HPDE6-E6E7 (cell line): ENCODE data around the gene CCDC102B.
"Not testable (repeated sequence)": the region's sequence is repeated elsewhere in the genome, so short reads cannot be mapped to it uniquely, and the experiment has no call there.

ENCODE experiments used
- DNase-seq: peaks from one replicate; pipeline ENCODE4 v3.0.0; 2011; ENCODE audit warnings: missing footprints; ENCODE audit errors: extremely low spot score

Gene CCDC102B

DNA sequence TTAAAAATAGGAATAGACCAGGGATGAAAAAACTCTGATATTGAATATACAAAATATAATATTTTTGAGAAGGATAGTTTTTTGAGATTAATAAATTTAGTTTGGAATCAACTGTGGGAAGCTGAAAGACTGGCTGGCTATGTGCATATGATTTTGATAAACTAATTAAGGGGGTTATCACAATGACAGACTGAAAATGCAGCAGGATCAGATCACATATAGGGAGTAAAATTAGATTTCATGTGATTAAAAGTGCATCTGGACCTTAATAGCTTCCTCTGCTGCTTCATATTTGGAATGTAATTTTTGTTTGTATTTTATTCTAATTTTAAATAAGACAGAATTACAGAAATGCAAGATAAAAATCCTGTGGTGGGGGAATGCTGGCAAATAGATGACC, 111.7 kb downstream of the CCDC102B start:
- DNase-seq, result no peak

DNA sequence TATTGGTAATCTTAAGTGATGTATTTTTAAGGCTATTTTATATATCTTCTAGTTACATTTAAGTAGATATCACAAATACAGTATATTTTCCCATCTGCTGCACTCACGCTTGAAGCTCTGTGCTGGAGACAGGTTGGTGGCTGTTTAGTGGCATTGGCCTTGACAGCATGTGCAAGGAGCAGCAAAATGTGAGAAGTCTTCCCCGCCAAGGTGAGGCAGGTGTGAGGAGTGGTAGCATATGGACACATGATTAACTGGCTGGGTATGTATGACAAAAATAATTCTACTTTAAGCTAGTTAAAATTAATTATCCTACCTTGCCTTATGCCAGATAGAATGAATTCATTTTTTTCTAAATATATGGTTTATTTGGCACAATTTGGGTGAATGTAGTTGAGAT, 117.2 kb downstream of the CCDC102B start:
- DNase-seq, result no peak

- peak; percentile 71 for DNase-seq
These were observed 118.9 kb downstream of the CCDC102B start for GRCh38 chr18:68916734-68917133.

DNA sequence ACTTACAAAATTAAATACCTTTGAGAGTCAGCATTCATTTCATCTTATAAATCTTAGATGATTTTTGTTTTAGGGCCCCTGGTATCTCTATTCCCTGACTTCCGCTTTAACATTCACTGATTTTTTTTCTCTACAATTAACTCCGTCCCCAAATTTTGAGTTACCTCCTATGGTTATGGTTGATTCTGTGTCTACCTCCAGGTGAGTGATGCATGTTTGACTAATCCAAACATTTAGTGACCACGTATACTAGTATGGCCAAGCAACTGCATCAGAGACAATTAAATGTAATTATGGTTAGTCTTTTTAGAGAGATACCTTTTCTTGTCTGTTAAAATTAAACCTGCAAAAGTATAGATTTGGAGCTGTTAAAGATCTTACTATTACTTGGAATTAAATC, 120.3 kb downstream of the CCDC102B start:
- no peak for DNase-seq

- no peak for DNase-seq
These were observed 122.0 kb downstream of the CCDC102B start for GRCh38 chr18:68919900-68920299.

- DNase-seq, result peak; percentile 7
These were observed 124.5 kb downstream of the CCDC102B start for GRCh38 chr18:68922392-68922791.

- DNase-seq, result peak; percentile 4
These were observed 127.4 kb downstream of the CCDC102B start for GRCh38 chr18:68925268-68925667.

DNA sequence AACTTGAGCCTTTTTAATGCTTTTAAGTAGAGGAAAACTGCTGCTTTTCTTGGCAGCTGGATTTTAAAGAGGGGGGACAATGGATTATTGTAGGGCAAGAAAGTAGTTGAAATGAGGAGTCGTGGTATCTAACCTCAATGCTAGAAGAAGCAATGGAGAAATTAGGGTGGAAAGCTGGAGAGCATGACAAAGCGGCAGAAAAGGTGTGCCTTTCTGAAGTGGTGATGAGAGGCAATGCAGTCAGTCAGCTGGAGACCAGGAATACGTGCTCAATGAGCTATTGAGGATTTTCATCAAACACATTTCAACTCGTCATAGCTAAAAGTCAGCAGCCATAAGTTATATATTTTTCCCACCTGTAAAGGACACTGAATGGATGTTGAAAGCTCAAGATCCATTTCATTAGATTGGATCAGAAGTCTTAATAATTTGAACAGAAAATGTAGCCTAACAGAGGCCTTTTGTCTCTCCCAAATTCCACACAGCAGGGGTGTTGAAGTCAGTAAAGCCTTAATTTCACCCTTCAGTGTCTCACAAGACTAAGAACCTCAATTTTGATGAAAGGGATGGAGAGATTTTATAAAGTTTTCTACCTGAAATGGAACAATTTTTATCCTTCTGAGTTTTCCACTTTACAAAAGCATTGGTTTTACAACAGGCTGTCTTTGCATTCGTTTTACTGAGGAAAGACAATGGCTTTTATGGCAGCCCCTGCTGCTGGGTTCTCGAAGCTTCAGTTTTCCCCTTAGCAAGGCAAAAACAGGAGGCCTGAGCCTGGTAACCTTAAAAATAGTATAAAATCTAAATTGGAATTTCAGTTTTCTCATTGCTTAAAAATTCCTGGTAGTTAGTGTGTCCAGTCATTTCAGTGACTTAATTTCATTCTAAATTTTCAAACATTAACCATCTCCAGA, 131.1 kb downstream of the CCDC102B start:
- DNase-seq, result no peak

DNA sequence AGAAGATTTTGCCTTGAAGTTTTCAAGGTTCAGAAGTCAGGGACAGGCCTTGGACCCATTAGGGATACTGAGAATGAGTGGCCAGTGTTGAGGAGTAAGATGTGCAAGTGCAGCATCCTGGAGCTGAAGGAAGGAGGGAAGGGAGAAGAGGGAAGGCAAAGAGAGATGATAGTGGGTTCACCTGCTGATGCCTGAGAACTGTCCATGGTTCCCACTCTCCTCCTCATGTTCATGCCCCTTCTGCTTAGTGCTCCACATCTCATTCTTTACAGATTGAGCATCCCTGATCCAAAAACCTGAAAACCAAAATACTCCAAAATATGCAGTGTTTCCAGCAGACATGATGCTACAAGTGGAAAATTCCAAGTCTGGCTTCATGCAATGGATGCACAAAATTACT, 137.8 kb downstream of the CCDC102B start:
- DNase-seq, result no peak

GRCh38 chr18:68937029-68937599, 139.2 kb downstream of the CCDC102B start:
- no peak for DNase-seq

DNA sequence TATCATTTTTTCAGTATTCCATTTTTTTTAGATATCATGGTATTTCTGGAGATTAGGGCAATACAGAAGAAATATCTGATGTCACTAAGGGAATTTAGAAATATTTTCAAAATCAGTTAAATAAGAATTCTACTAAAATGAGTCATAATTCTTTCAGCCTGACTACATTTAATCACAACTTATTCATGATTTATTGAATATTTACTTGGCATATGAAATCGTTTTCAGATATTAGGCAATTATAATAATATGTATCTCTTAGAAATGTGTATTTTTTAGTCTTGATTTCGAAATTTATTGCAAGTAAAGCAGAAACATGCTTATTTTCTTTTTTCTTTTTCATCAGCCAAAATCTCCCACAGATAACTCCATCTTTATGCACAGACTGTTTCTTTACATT, 142.2 kb downstream of the CCDC102B start:
- no peak for DNase-seq

DNA sequence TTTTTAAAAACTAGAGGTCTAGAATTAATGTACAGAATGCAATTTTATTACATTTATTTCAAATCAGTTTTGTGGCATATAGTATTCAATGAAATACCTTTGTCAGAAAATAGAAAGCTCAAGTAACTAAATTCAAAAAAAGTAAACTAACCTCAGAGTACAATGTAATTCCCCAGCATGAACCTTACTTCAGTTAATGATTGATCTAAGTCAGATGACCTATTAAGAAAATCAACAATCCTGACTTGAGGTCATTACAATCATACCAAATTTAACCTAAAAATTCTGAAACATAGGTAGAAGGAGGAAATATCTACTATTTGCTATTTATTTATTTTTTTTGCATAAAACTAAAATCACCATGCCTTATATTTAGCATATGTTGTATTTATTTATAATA, 142.9 kb downstream of the CCDC102B start:
- no peak for DNase-seq

DNA sequence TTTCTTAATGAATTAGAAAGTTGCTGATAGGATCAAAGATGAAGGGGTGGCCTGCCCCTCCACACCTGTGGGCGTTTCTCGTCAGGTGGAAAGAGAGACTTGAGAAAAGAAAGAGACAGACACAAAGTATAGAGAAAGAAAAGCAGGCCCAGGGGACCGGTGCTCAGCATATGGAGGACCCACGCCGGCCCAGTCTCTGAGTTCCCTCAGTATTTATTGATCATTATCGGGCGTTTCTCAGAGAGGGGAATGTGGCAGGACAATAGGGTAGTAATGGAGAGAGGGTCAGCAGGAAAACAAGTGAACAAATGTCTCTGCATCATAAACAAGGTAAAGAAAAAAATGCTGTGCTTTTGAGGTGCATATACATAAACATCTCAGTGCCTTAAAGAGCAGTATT, 144.3 kb downstream of the CCDC102B start:
- DNase-seq, result no peak

GRCh38 chr18:68943861-68944260, 146.0 kb downstream of the CCDC102B start:
- DNase-seq, result not testable (repeated sequence)

DNA sequence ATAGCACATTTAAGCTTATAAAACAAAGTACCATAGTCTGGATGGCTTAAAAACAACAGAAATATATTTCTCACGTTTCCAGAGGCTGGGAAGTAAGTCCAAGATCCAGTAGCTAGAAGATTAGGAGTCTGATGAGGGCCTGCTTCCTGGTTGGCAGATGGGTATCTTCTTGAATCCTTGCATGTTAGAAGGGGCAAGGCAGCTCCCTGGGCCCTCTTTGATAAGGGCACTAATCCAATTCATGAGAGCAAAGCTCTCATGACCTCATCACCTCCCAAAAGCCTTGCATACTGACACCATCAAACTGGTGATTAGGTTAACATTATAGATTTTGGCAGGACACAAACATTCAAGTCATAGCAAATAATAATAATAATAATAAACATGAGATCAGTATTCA, 146.4 kb downstream of the CCDC102B start:
- DNase-seq, result no peak

DNA sequence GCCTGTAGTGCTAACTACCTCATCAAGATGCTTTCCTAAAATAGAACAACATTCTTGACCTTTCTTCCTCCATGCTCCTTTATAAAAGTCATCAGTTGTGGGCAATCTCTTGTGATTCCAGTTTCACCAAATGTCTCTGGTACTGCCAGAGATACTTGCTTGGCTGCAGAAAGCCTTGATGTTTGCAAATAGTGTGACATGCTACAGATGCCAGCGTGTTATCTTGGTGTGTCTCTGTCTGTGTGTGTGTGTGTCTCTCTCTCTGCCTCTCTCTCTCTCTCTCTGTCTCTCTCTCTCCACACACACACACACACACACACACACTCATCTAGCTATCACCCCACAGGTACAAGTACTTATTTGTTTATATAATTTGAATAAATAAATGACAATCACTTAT, 146.9 kb downstream of the CCDC102B start:
- no peak for DNase-seq

- DNase-seq, result no peak
These were observed 150.7 kb downstream of the CCDC102B start for GRCh38 chr18:68948622-68949021.

DNA sequence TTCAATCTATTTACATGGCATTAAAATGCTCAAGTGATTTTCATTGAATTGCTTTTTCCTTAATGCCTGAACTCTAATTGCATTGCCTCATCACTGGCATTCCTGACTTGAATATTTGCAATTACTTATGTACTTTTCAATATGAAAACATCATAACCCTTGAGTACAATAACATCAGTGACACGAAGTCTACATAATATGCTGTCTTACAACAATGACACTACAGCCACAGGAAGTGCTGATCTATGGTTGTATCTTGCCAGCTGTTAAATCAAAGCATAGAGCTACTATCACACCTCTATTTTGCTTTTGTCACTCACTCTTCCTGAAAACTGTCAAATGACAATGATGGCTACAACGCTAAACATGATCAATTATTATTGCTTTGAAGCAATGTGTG, 156.9 kb downstream of the CCDC102B start:
- DNase-seq, result no peak

GRCh38 chr18:68956650-68957049, 158.8 kb downstream of the CCDC102B start:
- DNase-seq, result no peak

DNA sequence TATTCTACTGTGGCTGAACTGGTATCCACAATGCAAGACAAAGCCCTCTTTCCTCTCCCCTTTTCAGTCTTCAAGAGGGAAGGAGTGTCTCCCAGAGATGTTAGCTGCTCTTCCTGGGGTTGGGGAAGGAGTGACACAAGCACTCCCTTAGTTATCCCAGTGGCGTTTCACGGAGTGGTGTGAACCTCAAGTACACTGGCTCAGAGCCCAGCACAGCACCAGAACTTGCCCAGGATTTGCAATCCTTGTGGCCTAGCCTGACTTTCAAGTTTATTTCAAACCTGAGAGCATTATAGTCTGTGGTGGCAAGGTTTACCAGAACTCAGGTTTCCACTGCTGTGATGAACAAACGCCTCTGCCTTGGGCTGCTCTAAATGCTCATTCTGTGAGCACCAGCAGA, 162.5 kb downstream of the CCDC102B start:
- no peak for DNase-seq

DNA sequence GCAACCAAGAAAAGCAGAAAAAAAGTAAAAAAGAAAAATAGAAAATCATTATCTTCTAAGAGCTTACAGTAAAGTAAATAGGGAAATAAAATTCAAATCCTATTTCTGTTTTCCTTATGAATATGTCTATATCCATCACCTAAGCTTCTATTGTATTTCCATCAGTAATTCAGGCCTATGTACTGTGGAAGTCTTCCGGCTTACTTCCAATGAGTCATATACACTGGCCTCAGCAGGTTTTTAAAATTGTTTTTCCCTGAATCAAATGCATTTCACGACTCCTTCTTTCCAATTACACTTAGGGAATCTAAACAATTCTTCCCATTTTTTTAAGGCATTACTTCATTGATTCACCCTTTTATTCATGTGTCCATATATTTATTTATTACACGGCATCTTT, 164.7 kb downstream of the CCDC102B start:
- DNase-seq, result peak; percentile 3

DNA sequence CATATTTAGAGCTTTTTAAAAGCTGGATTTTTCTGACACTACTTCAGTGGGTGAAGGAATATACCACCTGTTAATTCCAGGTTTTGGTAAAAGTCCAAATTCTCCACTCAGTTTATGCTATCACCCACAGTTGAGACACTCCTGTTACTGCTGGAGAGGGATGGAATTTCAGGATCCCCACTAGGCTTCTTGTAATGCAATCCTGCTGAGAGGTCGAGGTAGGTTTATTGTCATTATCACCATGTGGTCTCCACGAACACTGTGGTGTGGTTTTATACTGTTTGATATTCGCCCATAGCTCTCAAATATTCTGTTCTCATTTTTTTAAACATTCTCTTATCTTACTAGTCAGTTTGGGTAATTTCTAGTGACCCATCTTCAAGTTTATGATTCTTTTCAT, 167.9 kb downstream of the CCDC102B start:
- no peak for DNase-seq

GRCh38 chr18:68969027-68969426, 171.1 kb downstream of the CCDC102B start:
- DNase-seq, result no peak
